ENCODE data around the gene PLAC8L1.

Gene PLAC8L1

DNA sequence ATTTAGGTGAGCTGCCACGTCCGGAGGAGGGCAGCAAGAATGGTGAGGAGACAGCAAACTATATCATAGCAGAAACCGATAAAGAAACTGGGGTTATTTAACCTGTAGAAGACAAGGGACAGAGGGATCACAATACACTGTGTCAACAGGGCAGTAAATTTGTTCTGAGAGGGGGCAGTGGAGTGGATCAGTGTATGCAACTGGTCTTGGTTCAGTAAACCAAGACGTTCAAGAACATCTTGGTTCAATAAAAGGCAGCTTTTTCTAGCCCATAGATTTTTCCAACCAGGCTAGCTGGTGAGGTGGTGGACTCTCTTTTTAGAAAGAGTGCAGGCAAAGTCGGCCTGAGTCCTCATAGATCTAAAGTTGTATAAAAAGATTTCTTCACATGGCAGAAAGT is 55.3 kb downstream of the PLAC8L1 start:
- H3K9ac ChIP-seq (ENCODE audit: low read length in 5 of 5), result no peak overlapping the region
- no peaks in the 10 kb centered on the region for H3K36me3 ChIP-seq (ENCODE audit: control insufficient read depth in 5 of 5, insufficient read depth in 5 of 5, low read length in 5 of 5)
- H3K4me3 ChIP-seq (ENCODE audit: low read depth in 1 of 5, low read length in 5 of 5), result no peak overlapping the region
- H3K4me1 ChIP-seq (ENCODE audit: control insufficient read depth in 5 of 5, insufficient read depth in 5 of 5, low read length in 5 of 5), result peaks cover 0 to 4% (median 0%) of the 10 kb centered on the region in 5 donors
- H3K27me3 ChIP-seq (ENCODE audit: control insufficient read depth in 5 of 5, insufficient read depth in 4 of 5, low read length in 5 of 5), result peaks cover 0 to 4% (median 0%) of the 10 kb centered on the region in 5 donors
- H3K9me3 ChIP-seq (ENCODE audit: control insufficient read depth in 5 of 5, low read length in 5 of 5), result no peaks in the 10 kb centered on the region
- H3K27ac ChIP-seq (ENCODE audit: low read depth, low read length), result no peak overlapping the region

- H3K9ac ChIP-seq (ENCODE audit: low read length in 5 of 5), result no peak overlapping the region
- no peaks in the 10 kb centered on the region for H3K36me3 ChIP-seq (ENCODE audit: control insufficient read depth in 5 of 5, insufficient read depth in 5 of 5, low read length in 5 of 5)
- H3K4me3 ChIP-seq (ENCODE audit: low read depth in 1 of 5, low read length in 5 of 5), result no peak overlapping the region
- no peaks in the 10 kb centered on the region for H3K9me3 ChIP-seq (ENCODE audit: control insufficient read depth in 5 of 5, low read length in 5 of 5)
- no peak overlapping the region for H3K27ac ChIP-seq (ENCODE audit: low read depth, low read length)
- peaks cover 0 to 4% (median 0%) of the 10 kb centered on the region in 5 donors for H3K27me3 ChIP-seq (ENCODE audit: control insufficient read depth in 5 of 5, insufficient read depth in 4 of 5, low read length in 5 of 5)
- H3K4me1 ChIP-seq (ENCODE audit: control insufficient read depth in 5 of 5, insufficient read depth in 5 of 5, low read length in 5 of 5), result peaks cover 0 to 4% (median 0%) of the 10 kb centered on the region in 5 donors
Observed at GRCh38 chr5:146049704-146050026, 55.7 kb downstream of the PLAC8L1 start.

DNA sequence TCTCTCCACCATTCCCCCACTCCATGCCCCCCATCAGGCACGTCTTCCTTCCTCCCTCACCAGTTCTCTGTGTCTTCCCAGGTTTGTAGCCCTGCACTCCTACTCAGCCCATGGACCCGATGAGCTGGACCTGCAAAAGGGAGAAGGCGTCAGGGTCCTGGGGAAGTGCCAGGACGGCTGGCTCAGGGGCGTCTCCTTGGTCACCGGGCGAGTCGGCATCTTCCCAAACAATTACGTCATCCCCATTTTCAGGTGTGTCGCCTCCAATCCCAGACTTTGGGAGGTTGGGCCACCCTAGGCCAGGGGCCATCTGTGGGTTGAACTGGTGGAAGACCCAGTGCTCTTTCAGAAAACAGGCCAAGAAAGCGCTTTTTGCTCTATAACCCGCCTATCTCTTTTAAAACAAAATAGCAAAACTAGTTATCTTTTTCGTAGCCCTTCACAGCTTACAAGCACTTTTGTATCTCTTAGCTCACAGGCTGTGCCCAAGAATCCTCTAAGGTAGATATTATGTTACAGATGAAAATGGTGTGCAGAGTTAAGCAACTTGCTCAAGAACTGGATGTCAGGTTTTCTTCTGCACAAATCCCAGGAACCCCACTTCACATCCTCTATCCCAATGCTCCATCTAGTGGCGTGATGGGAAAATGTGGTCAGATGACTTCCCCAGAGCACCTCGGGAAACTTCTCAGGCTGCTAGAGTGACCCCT is 56.2 kb downstream of the PLAC8L1 start:
- H3K9ac ChIP-seq (ENCODE audit: low read length in 5 of 5), result no peak overlapping the region
- no peak overlapping the region for H3K27ac ChIP-seq (ENCODE audit: low read depth, low read length)
- no peaks in the 10 kb centered on the region for H3K36me3 ChIP-seq (ENCODE audit: control insufficient read depth in 5 of 5, insufficient read depth in 5 of 5, low read length in 5 of 5)

GRCh38 chr5:146047396-146047795 is 58.0 kb downstream of the PLAC8L1 start:
- H3K27me3 ChIP-seq (ENCODE audit: control insufficient read depth in 5 of 5, insufficient read depth in 4 of 5, low read length in 5 of 5), result peaks cover 0 to 4% (median 0%) of the 10 kb centered on the region in 5 donors
- peaks cover 0 to 5% (median 3%) of the 10 kb centered on the region in 5 donors for H3K4me1 ChIP-seq (ENCODE audit: control insufficient read depth in 5 of 5, insufficient read depth in 5 of 5, low read length in 5 of 5)
- no peaks in the 10 kb centered on the region for H3K36me3 ChIP-seq (ENCODE audit: control insufficient read depth in 5 of 5, insufficient read depth in 5 of 5, low read length in 5 of 5)
- no peak overlapping the region for H3K27ac ChIP-seq (ENCODE audit: low read depth, low read length)
- H3K4me3 ChIP-seq (ENCODE audit: low read depth in 1 of 5, low read length in 5 of 5), result no peak overlapping the region
- no peak overlapping the region for H3K9ac ChIP-seq (ENCODE audit: low read length in 5 of 5)
- no peaks in the 10 kb centered on the region for H3K9me3 ChIP-seq (ENCODE audit: control insufficient read depth in 5 of 5, low read length in 5 of 5)

More for the DNA sequence above, 56.2 kb downstream of the PLAC8L1 start:
- Histone ChIP-seq H3K27me3 (ENCODE audit: control insufficient read depth in 5 of 5, insufficient read depth in 4 of 5, low read length in 5 of 5) (peaks cover 0 to 4% (median 0%) of the 10 kb centered on the region in 5 donors), H3K4me1 (ENCODE audit: control insufficient read depth in 5 of 5, insufficient read depth in 5 of 5, low read length in 5 of 5) (peaks cover 0 to 4% (median 0%) of the 10 kb centered on the region in 5 donors), H3K4me3 (ENCODE audit: low read depth in 1 of 5, low read length in 5 of 5) (no peak overlapping the region), H3K9me3 (ENCODE audit: control insufficient read depth in 5 of 5, low read length in 5 of 5) (no peaks in the 10 kb centered on the region)

DNA sequence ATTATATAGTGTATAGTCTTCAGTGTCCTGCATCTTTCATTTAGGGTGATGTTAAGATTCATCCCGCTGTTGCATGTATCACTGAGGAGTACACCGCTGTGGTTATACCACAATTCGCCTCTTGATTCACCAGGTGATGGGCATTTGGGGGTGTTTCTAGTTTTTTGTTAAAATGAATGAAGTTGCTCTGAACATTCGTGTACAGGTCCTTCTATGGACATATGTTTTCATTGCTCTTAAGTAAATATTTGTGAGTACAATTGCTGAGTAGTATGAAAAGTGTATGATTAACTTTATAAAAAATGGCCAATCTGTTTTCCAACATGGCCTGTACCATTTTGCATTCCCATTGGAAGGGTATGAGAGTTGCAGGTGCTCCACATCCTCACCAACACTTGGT is 61.7 kb downstream of the PLAC8L1 start:
- no peaks in the 10 kb centered on the region for H3K36me3 ChIP-seq (ENCODE audit: control insufficient read depth in 5 of 5, insufficient read depth in 5 of 5, low read length in 5 of 5)
- no peak overlapping the region for H3K9ac ChIP-seq (ENCODE audit: low read length in 5 of 5)
- no peaks in the 10 kb centered on the region for H3K27me3 ChIP-seq (ENCODE audit: control insufficient read depth in 5 of 5, insufficient read depth in 4 of 5, low read length in 5 of 5)
- H3K4me1 ChIP-seq (ENCODE audit: control insufficient read depth in 5 of 5, insufficient read depth in 5 of 5, low read length in 5 of 5), result peaks cover 2 to 29% (median 23%) of the 10 kb centered on the region in 5 donors
- H3K4me3 ChIP-seq (ENCODE audit: low read depth in 1 of 5, low read length in 5 of 5), result no peak overlapping the region
- no peak overlapping the region for H3K27ac ChIP-seq (ENCODE audit: low read depth, low read length)
- H3K9me3 ChIP-seq (ENCODE audit: control insufficient read depth in 5 of 5, low read length in 5 of 5), result no peaks in the 10 kb centered on the region

DNA sequence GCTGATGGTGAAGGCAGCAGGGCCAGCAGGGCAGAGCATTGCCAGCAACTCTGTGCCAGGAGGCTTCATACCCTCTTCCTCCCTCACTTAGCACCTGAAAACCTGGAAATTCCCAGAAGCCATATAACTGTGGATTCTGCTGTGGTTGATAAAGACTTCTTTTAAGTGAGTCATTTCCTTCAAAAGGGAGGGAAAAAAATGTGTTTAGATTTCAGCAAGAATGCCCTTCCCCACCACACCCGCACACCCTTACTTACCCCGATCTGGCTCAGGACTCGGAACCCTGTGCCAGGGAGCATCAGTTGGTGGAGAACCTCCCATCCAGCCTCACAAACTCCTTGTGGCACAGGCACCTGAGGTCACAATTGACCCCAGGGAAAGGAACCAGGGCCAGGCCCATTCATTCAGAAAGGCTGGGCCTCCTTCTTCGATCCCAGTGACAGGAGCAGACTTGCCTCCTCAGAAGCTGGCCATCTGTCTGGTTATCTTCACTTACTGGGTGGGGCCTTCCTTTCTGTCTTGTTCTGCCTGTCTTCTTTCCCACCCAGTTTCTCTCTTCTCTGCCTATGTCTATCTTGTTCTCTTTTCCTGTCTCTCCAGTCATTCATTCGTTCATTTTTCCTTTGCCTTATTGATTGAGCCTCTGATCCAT is 62.6 kb downstream of the PLAC8L1 start:
- H3K9me3 ChIP-seq (ENCODE audit: control insufficient read depth in 5 of 5, low read length in 5 of 5), result no peaks in the 10 kb centered on the region
- no peak overlapping the region for H3K4me3 ChIP-seq (ENCODE audit: low read depth in 1 of 5, low read length in 5 of 5)
- peaks cover 2 to 35% (median 26%) of the 10 kb centered on the region in 5 donors for H3K4me1 ChIP-seq (ENCODE audit: control insufficient read depth in 5 of 5, insufficient read depth in 5 of 5, low read length in 5 of 5)
- no peaks in the 10 kb centered on the region for H3K36me3 ChIP-seq (ENCODE audit: control insufficient read depth in 5 of 5, insufficient read depth in 5 of 5, low read length in 5 of 5)
- no peak overlapping the region for H3K9ac ChIP-seq (ENCODE audit: low read length in 5 of 5)
- no peak overlapping the region for H3K27ac ChIP-seq (ENCODE audit: low read depth, low read length)
- no peaks in the 10 kb centered on the region for H3K27me3 ChIP-seq (ENCODE audit: control insufficient read depth in 5 of 5, insufficient read depth in 4 of 5, low read length in 5 of 5)

DNA sequence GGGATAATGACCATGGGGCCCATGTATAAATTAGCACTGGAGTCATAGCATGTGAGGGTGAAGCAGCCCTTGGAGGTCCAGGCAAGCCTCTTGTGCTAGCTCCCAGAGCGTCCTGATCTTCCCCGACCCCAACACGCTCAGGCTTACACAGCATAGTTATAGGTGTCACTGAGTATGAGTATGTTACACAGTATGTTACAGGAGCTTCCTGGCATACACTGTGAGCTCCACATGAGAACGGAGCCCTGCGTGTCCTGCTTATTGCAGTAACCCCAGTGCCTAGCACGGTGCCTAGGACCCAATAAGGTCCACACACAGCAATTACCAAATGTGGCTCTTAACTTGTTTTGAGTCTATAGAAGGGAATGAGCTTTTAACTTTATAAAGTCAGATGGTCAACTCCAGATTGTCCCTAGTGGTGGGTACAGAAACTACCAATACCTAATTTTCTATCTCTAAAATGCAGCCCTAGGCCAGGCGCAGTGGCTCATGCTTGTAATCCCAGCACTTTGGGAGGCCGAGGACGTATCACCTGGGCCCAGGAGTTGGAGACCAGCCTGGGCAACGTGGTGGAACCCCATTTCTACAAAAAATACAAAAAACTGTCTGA is 64.1 kb downstream of the PLAC8L1 start:
- H3K9ac ChIP-seq (ENCODE audit: low read length in 5 of 5), result no peak overlapping the region
- no peak overlapping the region for H3K4me3 ChIP-seq (ENCODE audit: low read depth in 1 of 5, low read length in 5 of 5)
- no peaks in the 10 kb centered on the region for H3K9me3 ChIP-seq (ENCODE audit: control insufficient read depth in 5 of 5, low read length in 5 of 5)
- H3K4me1 ChIP-seq (ENCODE audit: control insufficient read depth in 5 of 5, insufficient read depth in 5 of 5, low read length in 5 of 5), result peaks cover 2 to 32% (median 26%) of the 10 kb centered on the region in 5 donors
- H3K36me3 ChIP-seq (ENCODE audit: control insufficient read depth in 5 of 5, insufficient read depth in 5 of 5, low read length in 5 of 5), result no peaks in the 10 kb centered on the region
- H3K27ac ChIP-seq (ENCODE audit: low read depth, low read length), result no peak overlapping the region
- H3K27me3 ChIP-seq (ENCODE audit: control insufficient read depth in 5 of 5, insufficient read depth in 4 of 5, low read length in 5 of 5), result no peaks in the 10 kb centered on the region

DNA sequence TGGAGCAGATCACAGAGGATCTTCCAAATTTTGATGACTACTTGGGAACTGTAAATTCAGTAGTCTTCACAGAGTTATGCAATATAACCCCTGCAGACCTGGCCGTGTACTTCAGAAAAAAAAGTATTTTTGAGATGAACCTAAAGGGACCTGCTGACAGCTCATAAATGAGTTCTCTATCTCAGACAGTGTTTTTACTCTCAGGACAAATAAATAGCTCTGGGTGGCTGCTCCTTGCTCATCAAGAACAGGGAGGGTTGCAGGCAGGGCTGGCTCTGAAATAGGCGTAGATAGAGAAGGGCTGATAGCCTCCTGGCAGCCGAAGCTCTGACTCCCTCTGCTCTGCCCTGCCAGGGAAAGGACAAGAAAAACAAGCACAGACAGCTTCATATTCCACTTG is 64.8 kb downstream of the PLAC8L1 start:
- no peaks in the 10 kb centered on the region for H3K36me3 ChIP-seq (ENCODE audit: control insufficient read depth in 5 of 5, insufficient read depth in 5 of 5, low read length in 5 of 5)
- no peaks in the 10 kb centered on the region for H3K9me3 ChIP-seq (ENCODE audit: control insufficient read depth in 5 of 5, low read length in 5 of 5)
- H3K27ac ChIP-seq (ENCODE audit: low read depth, low read length), result no peak overlapping the region
- no peak overlapping the region for H3K9ac ChIP-seq (ENCODE audit: low read length in 5 of 5)
- no peaks in the 10 kb centered on the region for H3K27me3 ChIP-seq (ENCODE audit: control insufficient read depth in 5 of 5, insufficient read depth in 4 of 5, low read length in 5 of 5)
- H3K4me1 ChIP-seq (ENCODE audit: control insufficient read depth in 5 of 5, insufficient read depth in 5 of 5, low read length in 5 of 5), result peaks cover 2 to 32% (median 26%) of the 10 kb centered on the region in 5 donors
- H3K4me3 ChIP-seq (ENCODE audit: low read depth in 1 of 5, low read length in 5 of 5), result no peak overlapping the region

GRCh38 chr5:146039420-146039819 is 66.0 kb downstream of the PLAC8L1 start:
- no peak overlapping the region for H3K4me3 ChIP-seq (ENCODE audit: low read depth in 1 of 5, low read length in 5 of 5)
- H3K27me3 ChIP-seq (ENCODE audit: control insufficient read depth in 5 of 5, insufficient read depth in 4 of 5, low read length in 5 of 5), result no peaks in the 10 kb centered on the region
- H3K9me3 ChIP-seq (ENCODE audit: control insufficient read depth in 5 of 5, low read length in 5 of 5), result no peaks in the 10 kb centered on the region
- no peak overlapping the region for H3K9ac ChIP-seq (ENCODE audit: low read length in 5 of 5)
- H3K27ac ChIP-seq (ENCODE audit: low read depth, low read length), result peak overlapping the region; percentile 26
- H3K4me1 ChIP-seq (ENCODE audit: control insufficient read depth in 5 of 5, insufficient read depth in 5 of 5, low read length in 5 of 5), result peaks cover 2 to 32% (median 26%) of the 10 kb centered on the region in 5 donors
- no peaks in the 10 kb centered on the region for H3K36me3 ChIP-seq (ENCODE audit: control insufficient read depth in 5 of 5, insufficient read depth in 5 of 5, low read length in 5 of 5)

GRCh38 chr5:146034605-146035004 is 70.8 kb downstream of the PLAC8L1 start:
- Histone ChIP-seq H3K36me3 (ENCODE audit: control insufficient read depth in 5 of 5, insufficient read depth in 5 of 5, low read length in 5 of 5) (no peaks in the 10 kb centered on the region), H3K9ac (ENCODE audit: low read length in 5 of 5) (no peak overlapping the region), H3K4me3 (ENCODE audit: low read depth in 1 of 5, low read length in 5 of 5) (no peak overlapping the region), H3K27me3 (ENCODE audit: control insufficient read depth in 5 of 5, insufficient read depth in 4 of 5, low read length in 5 of 5) (no peaks in the 10 kb centered on the region), H3K4me1 (ENCODE audit: control insufficient read depth in 5 of 5, insufficient read depth in 5 of 5, low read length in 5 of 5) (peaks cover 0 to 15% (median 5%) of the 10 kb centered on the region in 5 donors), H3K9me3 (ENCODE audit: control insufficient read depth in 5 of 5, low read length in 5 of 5) (no peaks in the 10 kb centered on the region), H3K27ac (ENCODE audit: low read depth, low read length) (no peak overlapping the region)
